ENCODE measurements around the gene LYRM9. TPM values are rescaled to one million over a fixed set of nuclear protein-coding genes. Genes with fewer than 3 reads are reported as not detected.

Gene LYRM9
- total and polyA plus RNA-seq, 2 of the 8 experiments (the other 6 are each of a cell fraction or from before 2014, with no cell fraction given): 4.3 to 5.2 TPM

- H3K9me3 ChIP-seq (ENCODE audit: insufficient read depth in 2 of 2, low read depth in 1 of 2, low read length in 1 of 2): no peaks in the 10 kb centered on the region
- no peak overlapping the region for H3K23ac ChIP-seq (ENCODE audit: insufficient read length)
- no peaks in the 10 kb centered on the region for H3K36me3 ChIP-seq (ENCODE audit: control insufficient read depth in 2 of 4, insufficient read depth in 4 of 4, low read length in 3 of 4)
- no peak overlapping the region for H3K9ac ChIP-seq (replicated peaks in 1 of 4; ENCODE audit: extremely low read depth in 1 of 4, low read depth in 3 of 4, low read length in 3 of 4)
- H3K79me2 ChIP-seq (ENCODE audit: control insufficient read depth in 1 of 2, insufficient read depth in 2 of 2, low read length in 2 of 2): no peaks in the 10 kb centered on the region
- H2BK12ac ChIP-seq (ENCODE audit: low read depth, low read length): peak overlapping the region; percentile 62; the same call in 1 of the 2 replicates
- H3K4me3 ChIP-seq (ENCODE audit: extremely low read depth in 1 of 4, insufficient read depth in 2 of 4, low read depth in 3 of 4, low read length in 4 of 4): no peak overlapping the region
- no peak overlapping the region for H3K14ac ChIP-seq (ENCODE audit: insufficient read length)
- no peak overlapping the region for H3K4me2 ChIP-seq (ENCODE audit: insufficient read depth in 1 of 2, low read depth in 2 of 2, low read length in 2 of 2)
- H3K79me1 ChIP-seq (ENCODE audit: low read depth, low read length): no peaks in the 10 kb centered on the region
- TF ChIP-seq FOSL1 (IDR thresholded peaks at IDR 0.05; ENCODE audit: insufficient read depth, low read depth, low read length) (no peak), POU5F1 (IDR thresholded peaks at IDR 0.05; ENCODE audit: low read depth, low read length) (no peak), SIN3A (conservative IDR thresholded peaks at IDR 0.05 in 1 of 2, IDR thresholded peaks at IDR 0.05 in 1 of 2; ENCODE audit: low read depth in 1 of 2, low read length in 2 of 2) (no peak), SP4 (IDR thresholded peaks at IDR 0.05; ENCODE audit: low read length) (no peak), HDAC2 (IDR thresholded peaks at IDR 0.05; ENCODE audit: borderline replicate concordance in 1 of 2, low read depth in 2 of 2, low read length in 2 of 2) (no peak), CBX8 (IDR thresholded peaks at IDR 0.05; ENCODE audit: borderline replicate concordance, low read depth, low read length) (no peak), EGR1 (IDR thresholded peaks at IDR 0.05; ENCODE audit: borderline replicate concordance, low read depth, low read length) (no peak), TAF7 (optimal IDR thresholded peaks at IDR 0.05; ENCODE audit: borderline replicate concordance, low read depth, low read length) (no peak), GTF2F1 (IDR thresholded peaks at IDR 0.05; ENCODE audit: borderline replicate concordance, low read depth, low read length) (no peak), KDM5A (IDR thresholded peaks at IDR 0.05; ENCODE audit: low read length) (no peak), TCF12 (IDR thresholded peaks at IDR 0.05; ENCODE audit: low read depth, low read length) (no peak)
- no peak overlapping the region for H2AK5ac ChIP-seq (ENCODE audit: low read depth, low read length)
- FAIRE-seq: no peak
- no peak overlapping the region for H2BK120ac ChIP-seq (replicated peaks; ENCODE audit: low read depth, low read length)
- H4K5ac ChIP-seq (ENCODE audit: insufficient read length, low read depth, low read length): no peak overlapping the region
- H4K8ac ChIP-seq (ENCODE audit: extremely low read depth, insufficient read depth, low read length): no peak overlapping the region
- no peak overlapping the region for H3K18ac ChIP-seq (ENCODE audit: extremely low read depth, low read length)
- no peak overlapping the region for H3K56ac ChIP-seq (replicated peaks; ENCODE audit: insufficient read length, low read depth, low read length)
- no peak for DNase-seq (ENCODE audit: low read depth in 1 of 2, low spot score in 2 of 2)
- no peak overlapping the region for H2BK15ac ChIP-seq (ENCODE audit: low read length)
- ChIA-PET CTCF (ENCODE audit: partially characterized antibody) (interaction anchor here (0.6 to 2.0 kb wide), 6 partner anchors 9 to 361 kb away, joined by 3 to 8 read pairs (median 4); no protein-coding TSS in a partner anchor), POLR2A (ENCODE audit: partially characterized antibody) (interaction anchor here (1.0 kb wide), 1 partner anchor 19 kb away, joined by 3 read pairs; no protein-coding TSS in a partner anchor)
- H3K4me1 ChIP-seq (replicated peaks in 1 of 4; ENCODE audit: control insufficient read depth in 3 of 4, insufficient read depth in 4 of 4, low read length in 3 of 4): peaks cover 3 to 9% (median 3%) of the 10 kb centered on the region in 4 experiments; a peak in 5 of 7 replicates
- no peak overlapping the region for H4K91ac ChIP-seq (replicated peaks; ENCODE audit: insufficient read length, low read length)
- no peaks in the 10 kb centered on the region for H3K27me3 ChIP-seq (replicated peaks in 1 of 4; ENCODE audit: control insufficient read depth in 3 of 4, extremely low read depth in 1 of 4, insufficient read depth in 3 of 4, low read length in 3 of 4)
- WGBS, 2 experiments (ENCODE audit: extremely low coverage in 1 of 2, insufficient coverage in 1 of 2, insufficient read length in 1 of 2, insufficient replicate concordance in 2 of 2, low coverage in 1 of 2, low lambda C conversion rate in 2 of 2, missing lambda C conversion rate in 1 of 2): 93% methylated on average over 3 of the region's 3 CpGs; no CpG with 5 or more reads in 1 of the 2 experiments
- H3K27ac ChIP-seq (ENCODE audit: low read depth, low read length): no peak overlapping the region
- H2BK5ac ChIP-seq (ENCODE audit: low read depth, low read length): no peak overlapping the region
- H3K23me2 ChIP-seq (ENCODE audit: low read depth, low read length): no peaks in the 10 kb centered on the region
- H2BK20ac ChIP-seq (ENCODE audit: low read length): no peak overlapping the region
- H4K20me1 ChIP-seq (replicated peaks in 1 of 2; ENCODE audit: control insufficient read depth in 1 of 2, insufficient read depth in 2 of 2, low read length in 2 of 2): no peaks in the 10 kb centered on the region
- no peak overlapping the region for H2AFZ ChIP-seq (ENCODE audit: low read length)
- no peak overlapping the region for H3K4ac ChIP-seq (replicated peaks; ENCODE audit: insufficient read length, low read depth, low read length)
Observed at GRCh38 chr17:27855454-27855853, 37.7 kb downstream of the LYRM9 start.

Data from H1 (cell line).